Occipital lobe (tissue), 2 donors: ENCODE data around the gene TAF6. TPM values are rescaled to one million over a fixed set of nuclear protein-coding genes. Genes with fewer than 3 reads are reported as not detected.

Source experiments
- DNase-seq: peaks from one replicate; lab custom pipeline; 2025; lab: John Stamatoyannopoulos, UW
- total RNA-seq: library from RNA; depleted of rRNA; stranded (reverse); fragments of >200 nt; gene quantifications from one replicate; pipeline ENCODE4 v1.2.3, GENCODE V29; 2014

Gene TAF6
- 17.8 TPM for total RNA-seq

- peak; percentile 94 for DNase-seq
These were observed at the start of gene TAF6, which contains the start of gene CNPY4 for GRCh38 chr7:100119072-100119969. Gene TAF6 (minus strand): TSS chr7:100119358. CDS start chr7:100114209, 5,149 bp downstream. Gene CNPY4 (plus strand): TSS chr7:100119634. CDS start chr7:100119745, 111 bp downstream.

GRCh38 chr7:100167912-100168323 lies 48.8 kb upstream of the TAF6 start:
- no peak for DNase-seq

GRCh38 chr7:100166970-100167911 lies 48.1 kb upstream of the TAF6 start:
- no peak for DNase-seq

GRCh38 chr7:100166317-100166940 lies 47.3 kb upstream of the TAF6 start:
- no peak for DNase-seq

GRCh38 chr7:100163871-100164270 lies 44.7 kb upstream of the TAF6 start:
- no peak for DNase-seq

GRCh38 chr7:100163006-100163531 lies 43.9 kb upstream of the TAF6 start:
- no peak for DNase-seq

GRCh38 chr7:100160067-100160466 lies 40.9 kb upstream of the TAF6 start:
- DNase-seq = no peak

GRCh38 chr7:100159099-100159623 lies 40.0 kb upstream of the TAF6 start:
- no peak for DNase-seq

GRCh38 chr7:100158229-100159098 lies 39.3 kb upstream of the TAF6 start, which contains the start of gene TRAPPC14:
Gene TRAPPC14 (minus strand): TSS chr7:100158723. CDS start chr7:100158499, 224 bp downstream.
- peak; percentile 86 for DNase-seq

GRCh38 chr7:100157334-100158228 lies 38.4 kb upstream of the TAF6 start:
- no peak for DNase-seq

- no peak for DNase-seq
These were observed 37.8 kb upstream of the TAF6 start for GRCh38 chr7:100157069-100157333.

- no peak for DNase-seq
These were observed 37.3 kb upstream of the TAF6 start for GRCh38 chr7:100156331-100157068.

GRCh38 chr7:100155553-100156317 lies 36.6 kb upstream of the TAF6 start:
- no peak for DNase-seq

GRCh38 chr7:100154651-100155491 lies 35.7 kb upstream of the TAF6 start:
- no peak for DNase-seq

- DNase-seq = no peak
These were observed 34.8 kb upstream of the TAF6 start for GRCh38 chr7:100153708-100154535.
